Measurements from ENCODE around the gene GPC1.

GRCh38 chr2:240398661-240399267 lies 36.7 kb upstream of the GPC1 start:
- TF ChIP-seq, protein P1, sequence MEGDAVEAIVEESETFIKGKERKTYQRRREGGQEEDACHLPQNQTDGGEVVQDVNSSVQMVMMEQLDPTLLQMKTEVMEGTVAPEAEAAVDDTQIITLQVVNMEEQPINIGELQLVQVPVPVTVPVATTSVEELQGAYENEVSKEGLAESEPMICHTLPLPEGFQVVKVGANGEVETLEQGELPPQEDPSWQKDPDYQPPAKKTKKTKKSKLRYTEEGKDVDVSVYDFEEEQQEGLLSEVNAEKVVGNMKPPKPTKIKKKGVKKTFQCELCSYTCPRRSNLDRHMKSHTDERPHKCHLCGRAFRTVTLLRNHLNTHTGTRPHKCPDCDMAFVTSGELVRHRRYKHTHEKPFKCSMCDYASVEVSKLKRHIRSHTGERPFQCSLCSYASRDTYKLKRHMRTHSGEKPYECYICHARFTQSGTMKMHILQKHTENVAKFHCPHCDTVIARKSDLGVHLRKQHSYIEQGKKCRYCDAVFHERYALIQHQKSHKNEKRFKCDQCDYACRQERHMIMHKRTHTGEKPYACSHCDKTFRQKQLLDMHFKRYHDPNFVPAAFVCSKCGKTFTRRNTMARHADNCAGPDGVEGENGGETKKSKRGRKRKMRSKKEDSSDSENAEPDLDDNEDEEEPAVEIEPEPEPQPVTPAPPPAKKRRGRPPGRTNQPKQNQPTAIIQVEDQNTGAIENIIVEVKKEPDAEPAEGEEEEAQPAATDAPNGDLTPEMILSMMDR (conservative IDR thresholded peaks at IDR 0.05) = no peak
- TF ChIP-seq ZFX (IDR thresholded peaks at IDR 0.05) = no peak

All from C4-2B (cell line).